ENCODE results near the gene PRPF38A. TPM values are rescaled to one million over a fixed set of nuclear protein-coding genes. Genes with fewer than 3 reads are reported as not detected.

Gene PRPF38A, protein sequence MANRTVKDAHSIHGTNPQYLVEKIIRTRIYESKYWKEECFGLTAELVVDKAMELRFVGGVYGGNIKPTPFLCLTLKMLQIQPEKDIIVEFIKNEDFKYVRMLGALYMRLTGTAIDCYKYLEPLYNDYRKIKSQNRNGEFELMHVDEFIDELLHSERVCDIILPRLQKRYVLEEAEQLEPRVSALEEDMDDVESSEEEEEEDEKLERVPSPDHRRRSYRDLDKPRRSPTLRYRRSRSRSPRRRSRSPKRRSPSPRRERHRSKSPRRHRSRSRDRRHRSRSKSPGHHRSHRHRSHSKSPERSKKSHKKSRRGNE
- 10 to 100 TPM in 1 of 2 donors, 1 to 10 TPM in 1; 6.5 to 11.3 TPM for total RNA-seq

GRCh38 chr1:52404116-52404974, at the start of gene PRPF38A, which contains the start of gene ORC1:
TSS of gene PRPF38A (plus strand) at chr1:52404602. CDS start at chr1:52404750, 148 bp downstream.
TSS of gene ORC1 (minus strand) at chr1:52404423. CDS start at chr1:52402223, 2,200 bp downstream.

DNA sequence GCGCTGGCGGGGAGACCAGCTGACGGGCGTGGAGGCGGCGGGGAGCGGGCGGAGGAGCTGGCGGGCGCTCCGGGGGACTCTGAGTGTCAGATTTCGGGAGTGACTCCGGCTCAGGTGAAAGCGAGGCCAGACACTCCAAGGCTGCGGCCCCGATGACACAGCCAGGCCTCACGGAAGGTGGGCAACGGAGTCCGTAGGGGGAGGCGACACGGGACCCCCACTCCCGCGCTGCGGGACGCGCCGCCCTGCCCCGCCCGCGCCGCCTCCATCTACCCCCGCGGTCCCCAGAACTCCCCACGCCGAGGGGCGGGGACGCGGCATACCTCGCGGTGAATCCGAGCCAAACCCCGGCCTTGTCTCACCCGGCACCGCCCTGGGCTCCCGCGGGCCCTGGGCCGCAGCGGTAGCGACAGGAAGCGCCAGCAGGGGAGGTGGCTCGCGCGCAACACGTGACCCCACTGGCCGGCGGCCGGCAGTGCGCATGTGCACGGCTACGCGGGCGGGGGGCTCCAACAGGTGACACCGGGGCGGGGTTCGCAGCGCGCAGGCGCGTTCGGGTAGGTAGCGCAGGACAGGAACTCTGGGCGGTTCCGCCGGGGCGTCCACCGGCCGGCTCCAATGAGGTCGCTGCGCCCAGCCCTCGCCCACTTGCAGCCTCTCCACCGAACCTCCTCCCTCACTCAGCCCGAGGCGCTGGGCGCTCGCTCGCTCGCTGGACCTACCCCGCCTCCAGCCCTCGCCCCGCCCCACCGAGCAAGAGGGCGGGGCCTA, 38.5 kb upstream of the PRPF38A start, which contains the start of gene CC2D1B:
Gene CC2D1B, minus strand, starts transcription at position 460 of the 771 bp plus-strand sequence. CDS start 1,585 bp downstream, outside the sequence.

Other genes starting within 250 kb of the PRPF38A start
- 10 to 100 TPM; 42.0 to 50.6 TPM for gene CC2D1B, start 38.4 kb upstream of the PRPF38A start, total RNA-seq
- gene ORC1, start 179 bp upstream of the PRPF38A start, total RNA-seq, result 10 to 100 TPM in 1 of 2 donors, 1 to 10 TPM in 1; 5.5 to 23.0 TPM
- 10 to 100 TPM; 17.9 to 23.6 TPM for gene TUT4, start 148.5 kb downstream of the PRPF38A start, total RNA-seq
- 10 to 100 TPM; 14.8 to 17.0 TPM for gene GPX7, start 197.8 kb downstream of the PRPF38A start, total RNA-seq
- not detected for gene SHISAL2A, start 228.6 kb downstream of the PRPF38A start, total RNA-seq